HG03469 (cell line): ENCODE results near the gene AKAP12.

Experiments used
- ATAC-seq: cut with Tn5 transposase; IDR thresholded peaks from one replicate; pipeline ENCODE4 v1.9.1; 2021; ENCODE audit warnings: mild to moderate bottlenecking, moderate library complexity, moderate number of reproducible peaks; ENCODE audit not compliant: unreplicated experiment

AKAP12 gene, protein sequence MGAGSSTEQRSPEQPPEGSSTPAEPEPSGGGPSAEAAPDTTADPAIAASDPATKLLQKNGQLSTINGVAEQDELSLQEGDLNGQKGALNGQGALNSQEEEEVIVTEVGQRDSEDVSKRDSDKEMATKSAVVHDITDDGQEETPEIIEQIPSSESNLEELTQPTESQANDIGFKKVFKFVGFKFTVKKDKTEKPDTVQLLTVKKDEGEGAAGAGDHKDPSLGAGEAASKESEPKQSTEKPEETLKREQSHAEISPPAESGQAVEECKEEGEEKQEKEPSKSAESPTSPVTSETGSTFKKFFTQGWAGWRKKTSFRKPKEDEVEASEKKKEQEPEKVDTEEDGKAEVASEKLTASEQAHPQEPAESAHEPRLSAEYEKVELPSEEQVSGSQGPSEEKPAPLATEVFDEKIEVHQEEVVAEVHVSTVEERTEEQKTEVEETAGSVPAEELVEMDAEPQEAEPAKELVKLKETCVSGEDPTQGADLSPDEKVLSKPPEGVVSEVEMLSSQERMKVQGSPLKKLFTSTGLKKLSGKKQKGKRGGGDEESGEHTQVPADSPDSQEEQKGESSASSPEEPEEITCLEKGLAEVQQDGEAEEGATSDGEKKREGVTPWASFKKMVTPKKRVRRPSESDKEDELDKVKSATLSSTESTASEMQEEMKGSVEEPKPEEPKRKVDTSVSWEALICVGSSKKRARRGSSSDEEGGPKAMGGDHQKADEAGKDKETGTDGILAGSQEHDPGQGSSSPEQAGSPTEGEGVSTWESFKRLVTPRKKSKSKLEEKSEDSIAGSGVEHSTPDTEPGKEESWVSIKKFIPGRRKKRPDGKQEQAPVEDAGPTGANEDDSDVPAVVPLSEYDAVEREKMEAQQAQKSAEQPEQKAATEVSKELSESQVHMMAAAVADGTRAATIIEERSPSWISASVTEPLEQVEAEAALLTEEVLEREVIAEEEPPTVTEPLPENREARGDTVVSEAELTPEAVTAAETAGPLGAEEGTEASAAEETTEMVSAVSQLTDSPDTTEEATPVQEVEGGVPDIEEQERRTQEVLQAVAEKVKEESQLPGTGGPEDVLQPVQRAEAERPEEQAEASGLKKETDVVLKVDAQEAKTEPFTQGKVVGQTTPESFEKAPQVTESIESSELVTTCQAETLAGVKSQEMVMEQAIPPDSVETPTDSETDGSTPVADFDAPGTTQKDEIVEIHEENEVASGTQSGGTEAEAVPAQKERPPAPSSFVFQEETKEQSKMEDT (N-terminal part only)

DNA sequence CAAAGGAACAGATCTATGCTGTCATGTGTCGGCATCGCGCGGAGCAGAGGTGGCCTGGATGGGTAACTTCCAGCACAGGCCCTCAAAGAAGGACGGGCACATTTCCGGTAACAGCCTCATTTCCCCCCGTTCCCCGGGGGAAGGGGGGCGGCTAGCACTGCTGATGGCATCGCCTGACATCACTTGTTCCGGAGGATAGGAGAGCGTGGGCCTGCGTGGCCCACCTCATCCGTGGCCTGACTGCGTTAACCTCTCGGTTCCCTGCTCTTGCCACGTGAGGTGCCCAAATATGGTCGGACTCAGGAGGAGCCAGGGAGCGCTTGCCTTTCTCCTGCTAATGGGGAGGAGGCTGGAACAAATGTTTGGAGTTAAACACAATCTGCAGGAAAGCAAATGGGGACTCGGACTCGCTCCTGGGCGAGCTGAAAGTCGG lies at the start of gene AKAP12:
AKAP12 (plus strand) TSS at position 365 of the 433 bp plus-strand sequence. CDS start 596 bp downstream, outside the sequence.
- no peak for ATAC-seq

DNA sequence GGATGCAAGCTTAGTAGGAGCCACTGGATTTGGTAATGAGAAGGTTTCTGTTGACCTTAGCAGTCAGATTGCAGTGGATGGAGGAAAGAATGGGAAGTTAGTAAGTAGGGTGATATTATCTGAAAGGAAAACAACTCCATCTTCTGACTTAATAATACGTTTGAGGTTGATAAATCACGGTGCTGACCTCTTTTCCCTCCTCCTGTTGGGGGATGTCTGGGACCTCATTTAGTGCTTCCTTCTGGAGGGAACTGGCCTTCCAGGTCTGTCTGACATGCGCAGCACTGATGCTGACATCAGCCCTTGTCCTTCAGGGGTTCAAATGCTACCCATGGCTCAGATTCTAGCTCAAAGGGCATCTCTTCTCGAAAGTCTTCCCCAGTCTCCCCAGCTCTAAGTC lies 48.2 kb upstream of the AKAP12 start:
- ATAC-seq = no peak

DNA sequence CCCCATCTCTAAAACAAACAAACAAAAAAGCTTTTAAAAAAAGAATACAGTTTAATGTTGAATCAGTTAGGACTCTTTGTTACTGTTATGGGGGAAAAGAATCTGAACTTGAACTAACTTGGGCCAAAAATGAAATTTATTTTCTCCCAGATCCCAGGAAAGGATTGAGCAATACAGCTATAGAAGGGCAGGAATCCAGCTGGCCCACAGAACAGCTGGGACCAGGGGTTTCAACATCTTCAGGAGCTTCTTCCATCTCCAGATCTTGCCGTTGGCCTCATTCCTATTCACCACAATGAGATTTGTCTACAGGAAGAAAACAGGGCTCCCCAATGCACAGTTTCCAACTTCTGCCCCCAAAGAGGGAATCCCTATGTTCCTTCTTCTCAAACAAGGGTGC lies 43.2 kb upstream of the AKAP12 start:
- no peak for ATAC-seq

DNA sequence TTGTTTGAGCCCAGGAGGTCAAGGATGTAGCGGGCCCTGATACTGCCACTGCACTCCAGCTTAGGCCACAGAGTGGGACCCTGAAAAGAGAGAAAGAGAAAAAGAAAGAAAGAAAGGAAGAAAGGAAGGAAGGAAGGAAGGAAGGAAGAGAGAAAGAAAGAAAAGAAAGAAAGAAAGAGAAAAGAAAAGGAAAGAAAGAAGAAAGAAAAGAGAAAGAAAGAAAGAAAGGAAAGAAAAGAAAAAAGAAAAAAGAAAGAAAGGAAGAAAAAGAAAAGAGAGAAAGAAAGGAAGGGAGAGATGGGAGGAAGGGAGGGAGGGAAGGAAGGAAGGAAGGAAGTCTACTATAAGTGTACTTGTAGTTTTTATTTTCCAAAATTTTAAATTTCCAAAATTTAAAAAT lies 42.2 kb upstream of the AKAP12 start:
- no peak for ATAC-seq

DNA sequence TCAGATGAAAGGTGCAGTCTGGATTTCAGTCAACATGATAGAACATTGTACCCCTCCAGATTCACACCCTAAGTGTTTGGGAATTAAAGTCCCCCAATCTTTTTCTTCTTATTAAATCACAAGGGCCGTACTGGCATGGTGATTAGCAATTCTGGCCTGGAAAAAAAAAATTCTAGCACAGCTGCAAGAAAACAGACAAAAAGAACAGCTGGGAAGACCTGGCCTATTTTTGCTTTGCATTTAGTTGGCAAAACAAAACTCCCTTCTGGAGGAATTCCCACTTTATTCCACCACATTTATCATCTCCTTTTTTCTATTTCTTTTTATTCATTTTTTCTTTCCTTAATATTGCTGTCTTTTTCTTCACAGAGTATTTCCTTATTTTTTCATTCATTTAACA lies 39.8 kb upstream of the AKAP12 start:
- ATAC-seq = no peak

DNA sequence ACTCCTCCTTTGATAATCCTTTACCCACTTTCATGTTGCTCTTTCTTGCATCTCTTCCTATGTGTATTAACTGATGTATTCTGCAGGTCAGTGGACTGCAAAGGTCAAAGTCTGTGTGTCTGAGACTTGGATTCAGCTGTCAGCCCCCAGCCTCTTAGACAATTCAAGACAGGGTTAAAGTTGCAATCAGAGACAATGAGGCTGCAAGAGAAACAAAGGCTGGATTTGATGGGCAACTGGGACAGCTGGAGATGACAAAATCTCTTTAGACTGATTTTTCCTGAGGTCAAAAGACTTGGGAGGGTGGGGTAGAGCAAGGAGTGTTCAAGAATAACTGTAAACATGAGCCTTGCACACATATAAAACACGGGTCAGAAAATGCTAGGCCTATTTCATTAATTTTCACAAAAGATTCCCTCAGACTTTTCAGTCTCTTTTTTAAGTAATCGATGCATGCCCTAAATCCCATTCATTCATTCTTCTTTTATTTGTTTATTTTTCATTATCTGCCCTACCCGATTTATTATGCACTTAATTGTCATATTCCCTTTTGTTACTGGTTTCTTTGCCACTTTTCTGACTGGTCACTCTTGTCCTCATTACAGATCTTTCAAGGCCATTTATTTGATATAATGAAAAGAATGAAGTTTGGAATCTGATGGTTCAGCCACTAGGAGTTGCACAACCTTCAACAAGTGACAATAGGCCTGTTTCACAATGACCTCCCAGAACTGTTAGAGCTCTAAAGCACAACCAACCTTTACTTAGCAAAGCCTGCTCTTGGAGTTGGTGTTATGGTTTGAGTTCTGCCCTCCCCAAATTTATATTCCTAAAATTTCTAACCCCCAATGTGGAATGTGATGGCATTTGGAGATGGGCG lies 33.8 kb upstream of the AKAP12 start:
- no peak for ATAC-seq

DNA sequence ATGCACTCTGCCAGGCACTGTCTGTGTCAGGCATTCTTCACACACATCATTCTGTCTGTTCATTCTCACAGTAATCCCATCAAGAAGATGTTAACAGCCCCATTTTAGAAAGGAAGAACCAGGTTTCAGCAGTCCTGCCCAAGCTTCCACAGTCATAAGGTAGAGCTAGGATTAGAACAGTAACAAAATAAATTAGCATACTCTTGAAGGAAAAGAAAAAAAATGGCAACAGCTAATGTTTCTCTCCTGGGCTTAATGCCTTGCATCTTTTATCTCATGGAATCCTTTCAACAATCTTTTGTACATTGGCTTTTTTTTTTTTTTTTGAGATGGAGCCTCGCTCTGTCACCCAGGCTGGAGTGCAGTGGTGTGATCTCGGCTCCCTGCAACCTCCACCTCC lies 32.1 kb upstream of the AKAP12 start:
- no peak for ATAC-seq

DNA sequence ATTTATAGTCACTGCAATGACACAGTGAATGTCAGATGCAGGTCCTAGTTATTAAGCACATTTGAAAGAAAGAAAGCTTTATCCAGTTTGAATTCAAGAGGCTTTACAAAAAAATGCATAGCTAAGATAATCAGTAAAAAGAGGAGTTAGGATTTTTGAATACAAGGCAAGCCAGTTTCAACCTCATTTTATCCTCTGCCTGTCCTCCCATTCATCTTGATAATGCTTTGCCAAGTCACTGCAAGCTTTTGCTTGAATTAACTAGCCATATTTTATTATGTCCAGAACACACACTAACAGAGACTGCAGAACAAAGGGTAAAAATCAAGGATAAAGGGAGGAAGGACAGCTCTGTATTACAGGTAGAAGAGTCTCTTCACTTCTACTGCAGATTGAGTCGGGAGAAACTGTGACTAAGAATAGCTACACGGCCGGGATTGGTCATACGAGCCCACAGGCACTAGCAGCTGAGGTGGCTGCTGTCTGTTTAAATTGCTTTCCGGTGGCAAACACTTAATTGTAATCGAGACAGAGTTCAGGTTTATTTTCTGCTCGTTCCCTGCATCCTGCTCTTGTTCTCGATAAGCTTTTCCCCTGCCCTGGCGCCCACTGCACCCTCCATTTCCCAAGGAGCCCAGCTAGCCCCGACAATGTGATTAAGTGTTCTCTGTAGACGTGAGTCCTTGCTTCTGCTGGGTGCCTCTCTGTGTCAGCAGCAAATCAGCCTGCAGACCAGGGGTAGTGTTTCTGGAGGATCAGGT lies 30.5 kb upstream of the AKAP12 start:
- ATAC-seq = no peak

DNA sequence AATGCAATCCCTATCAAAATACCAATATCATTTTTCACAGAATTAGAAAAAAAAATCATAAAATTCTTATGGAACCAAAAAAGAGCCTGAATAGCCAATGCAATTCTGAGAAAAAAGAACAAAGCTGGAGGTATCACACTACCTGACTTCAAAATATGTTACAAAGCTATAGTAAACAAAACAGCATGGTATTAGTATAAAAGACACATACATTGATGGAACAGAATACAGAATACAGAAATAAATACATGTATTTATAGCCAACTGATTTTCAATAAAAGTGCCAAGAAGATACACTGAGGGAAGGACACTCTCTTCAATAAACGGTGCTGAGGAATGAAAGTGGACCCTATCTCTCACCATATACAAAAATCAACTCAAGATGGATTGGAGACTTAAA lies 28.7 kb upstream of the AKAP12 start:
- ATAC-seq = no peak

DNA sequence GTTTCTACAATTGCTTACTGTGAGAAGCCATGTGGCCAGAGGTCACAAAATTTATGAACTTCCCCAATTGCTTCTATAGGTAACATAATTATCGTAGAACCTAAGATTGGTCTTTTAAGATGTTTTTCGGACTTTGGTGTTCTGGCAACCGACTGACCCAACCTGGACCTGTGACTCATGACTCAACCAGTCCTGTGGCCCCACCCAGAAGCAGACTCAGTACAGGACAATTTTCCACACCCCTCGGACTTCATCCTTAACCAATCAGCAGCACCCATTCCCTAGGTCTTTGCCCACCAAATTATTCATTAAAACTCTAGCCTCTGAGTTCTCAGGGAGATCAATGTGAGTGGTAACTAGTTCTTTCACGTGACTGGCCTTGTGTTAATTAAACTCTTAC lies 26.4 kb upstream of the AKAP12 start:
- ATAC-seq = no peak

DNA sequence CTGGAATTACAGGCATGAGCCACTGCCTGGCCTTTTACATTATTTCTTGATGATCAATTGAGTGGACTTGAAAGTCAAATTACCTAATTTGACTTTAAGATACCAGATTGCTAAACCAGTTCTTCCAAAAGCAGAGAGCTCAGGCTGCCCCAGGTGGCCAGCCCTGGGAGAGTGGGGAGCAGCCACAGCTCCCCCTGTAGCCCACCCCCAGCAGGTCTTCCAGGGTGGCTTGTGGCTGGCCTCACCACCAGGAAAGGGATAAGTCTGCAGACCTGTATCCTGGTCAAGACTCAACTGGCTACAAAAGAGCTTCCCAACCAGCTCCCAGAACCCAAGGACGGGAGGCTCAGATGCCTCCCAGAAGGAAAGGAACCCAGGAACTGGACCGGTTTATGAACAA lies 23.8 kb upstream of the AKAP12 start:
- no peak for ATAC-seq

DNA sequence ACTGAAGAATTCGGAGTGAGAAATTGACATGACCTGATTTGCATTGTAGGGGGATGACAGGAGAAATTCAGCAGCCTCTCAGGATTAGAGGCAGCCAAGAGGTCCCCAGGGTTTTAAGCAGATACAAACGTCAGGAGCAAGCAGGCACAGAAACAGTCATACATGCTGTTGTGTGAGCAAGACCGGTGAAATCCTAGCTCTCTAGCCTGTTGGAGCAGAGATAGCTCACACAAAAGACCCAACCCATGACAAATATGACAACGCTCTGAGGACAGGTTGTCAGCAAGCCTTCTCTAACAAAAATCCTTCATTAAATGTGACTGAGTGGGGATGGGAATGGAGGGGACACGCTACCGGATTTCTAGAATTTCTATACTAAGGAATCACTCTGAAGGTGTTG lies 23.0 kb upstream of the AKAP12 start:
- no peak for ATAC-seq

DNA sequence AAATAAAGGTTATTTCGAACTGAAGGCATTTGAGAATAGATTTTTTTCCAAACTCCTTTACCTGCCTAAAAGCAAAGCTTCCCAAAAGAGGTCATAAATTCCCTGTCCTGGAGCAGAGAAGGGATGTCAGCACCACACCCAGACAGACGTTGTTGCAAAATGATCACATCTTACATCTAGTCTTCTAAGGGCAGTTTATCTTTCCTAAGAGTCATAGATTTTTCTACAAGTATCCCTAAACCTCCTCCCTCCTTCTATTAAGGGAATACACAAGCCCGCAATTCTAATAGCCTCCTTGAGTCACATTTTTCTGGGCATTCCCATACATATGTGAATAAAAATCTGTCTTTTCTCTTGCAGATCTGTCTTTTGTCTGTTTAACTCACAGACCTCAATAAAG lies 20.6 kb upstream of the AKAP12 start:
- ATAC-seq = no peak

DNA sequence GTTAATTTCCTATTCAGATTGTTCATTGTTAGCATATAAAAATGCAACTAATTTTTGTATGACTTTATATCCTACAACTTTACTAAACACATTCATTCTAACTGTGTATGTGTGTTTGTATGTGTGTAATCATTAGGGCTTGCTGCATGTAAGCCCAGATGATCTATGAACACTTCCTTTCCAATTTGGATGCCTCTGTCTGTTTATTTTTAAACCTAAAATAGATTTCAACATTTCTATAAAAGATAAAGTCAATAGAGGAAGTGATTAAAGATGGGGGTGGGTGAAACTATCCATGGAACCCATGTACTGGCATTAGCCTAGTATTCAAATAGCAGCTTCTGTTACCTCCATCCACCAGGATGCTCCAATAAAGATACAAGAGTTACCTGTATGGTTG lies 15.7 kb upstream of the AKAP12 start:
- ATAC-seq = no peak

DNA sequence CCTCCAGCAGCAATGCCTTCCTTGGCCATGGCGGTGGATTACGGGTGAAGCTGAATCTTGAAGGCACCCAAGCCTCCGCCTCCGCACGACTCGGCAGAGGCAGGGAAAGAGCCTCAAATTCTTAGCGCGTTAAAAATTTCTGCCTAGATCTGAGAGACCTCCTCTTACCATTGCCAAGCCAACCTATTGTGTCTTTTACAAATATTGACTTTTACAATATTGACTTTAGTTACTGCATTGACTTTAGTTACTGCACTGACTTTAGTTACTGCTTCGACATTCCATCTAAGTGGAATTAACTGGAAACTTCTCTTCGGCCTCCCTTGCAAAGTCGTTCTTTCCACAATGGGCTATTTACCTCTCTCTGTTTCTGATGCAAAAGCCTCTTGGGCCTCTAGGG lies 13.8 kb upstream of the AKAP12 start:
- ATAC-seq = no peak

DNA sequence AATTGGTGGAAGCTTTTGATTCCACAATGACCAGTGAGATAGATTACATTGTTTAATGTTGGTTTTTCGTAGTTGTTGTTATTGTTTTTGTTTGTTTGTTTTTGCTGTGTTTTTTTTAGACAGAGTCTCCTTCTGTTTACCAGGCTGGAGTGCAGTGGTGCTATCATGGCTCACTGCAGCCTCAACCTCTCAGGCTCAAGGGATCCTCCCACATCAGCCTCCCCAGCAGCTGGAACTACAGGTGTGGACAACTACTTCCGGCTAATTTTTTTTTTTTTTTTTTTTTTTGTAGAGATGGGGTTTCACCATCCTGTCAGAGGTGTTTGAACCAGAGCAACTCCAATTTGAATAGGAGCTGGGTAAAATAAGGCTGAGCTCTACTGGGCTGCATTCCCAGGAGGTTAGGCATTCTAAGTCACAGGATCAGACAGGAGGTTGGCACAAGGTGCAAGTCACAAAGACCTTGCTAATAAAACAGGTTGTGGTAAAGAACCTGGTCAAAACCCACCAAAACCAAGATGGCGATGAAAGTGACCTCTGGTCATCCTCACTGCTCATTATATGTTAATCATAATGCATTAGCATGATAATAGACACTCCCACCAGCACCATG lies 10.9 kb upstream of the AKAP12 start:
- no peak for ATAC-seq

DNA sequence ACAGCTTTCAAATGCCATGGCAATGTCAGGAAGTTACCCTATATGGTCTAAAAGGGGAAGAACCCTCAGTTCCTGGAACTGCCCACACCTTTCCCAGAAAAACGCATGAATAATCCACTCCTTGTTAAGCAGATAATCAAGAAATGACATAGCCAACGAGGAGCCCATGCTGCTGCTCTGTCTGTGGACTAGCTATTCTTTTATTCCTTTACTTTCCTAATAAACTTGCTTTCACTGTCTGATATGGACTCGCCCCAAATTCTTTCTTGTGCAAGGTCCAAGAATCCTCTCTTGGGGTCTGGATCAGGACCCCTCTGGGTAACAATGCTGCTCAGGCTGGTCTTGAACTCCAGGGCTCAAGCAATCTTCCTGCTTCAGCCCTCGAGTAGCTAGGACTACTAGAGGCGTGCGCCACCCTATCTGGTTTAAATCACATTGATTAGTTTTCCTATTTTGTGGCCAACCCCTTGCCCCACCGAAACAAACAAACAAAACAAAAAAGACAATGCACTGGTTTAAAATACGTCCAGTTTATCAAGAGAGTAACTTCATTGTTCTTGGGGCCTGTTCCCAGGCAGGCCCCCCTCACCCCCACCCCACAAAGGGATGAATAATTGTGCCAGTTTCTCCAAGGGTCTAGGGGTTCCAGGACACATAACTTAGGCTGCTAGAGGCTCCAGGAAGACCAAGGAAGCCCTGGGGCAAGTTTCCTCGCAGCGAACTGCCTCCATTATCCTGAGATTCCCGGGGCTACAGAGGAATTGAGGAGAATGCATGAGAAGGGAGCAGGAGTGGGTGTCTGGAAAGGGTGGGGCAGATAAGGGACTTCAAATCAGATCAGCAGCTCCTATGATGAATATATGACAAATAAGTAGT lies 10.1 kb upstream of the AKAP12 start:
- no peak for ATAC-seq

DNA sequence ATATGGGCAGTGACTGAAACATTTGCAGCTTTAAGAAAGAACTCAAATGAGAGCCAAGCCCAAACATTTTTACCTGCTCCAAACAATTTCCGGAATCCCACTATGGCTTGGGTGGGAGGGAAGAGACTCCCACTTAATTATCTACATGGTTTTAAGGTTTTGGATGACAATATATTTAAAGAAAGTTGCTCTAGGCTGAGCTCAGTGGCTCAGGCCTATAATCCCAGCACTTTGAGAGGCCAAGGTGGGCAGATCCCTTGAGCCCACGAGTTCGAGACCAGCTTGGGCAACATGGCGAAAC lies 9.5 kb upstream of the AKAP12 start:
- no peak for ATAC-seq
